Right atrium auricular region (tissue), 2 donors: Measurements from ENCODE around the gene PSENEN. TPM values are rescaled to one million over a fixed set of nuclear protein-coding genes. Genes with fewer than 3 reads are reported as not detected.

Experiments used
- DNase-seq: peaks from one replicate; pipeline ENCODE4 v3.0.0-alpha.2; 2019; ENCODE audit warnings: low spot score
- H3K27ac ChIP-seq, 2 donors: fragments of 200-600 bp; sonication (generic); 1 replicate in 1 of 2; 2 replicates in 1 of 2; pipeline ENCODE4 v1.5.1; 2016 to 2019
- H3K27me3 ChIP-seq, 2 donors: fragments of 200-600 bp; sonication (generic); one replicate each; pipeline versions ENCODE4 v1.5.1 to v1.6.0; 2017 to 2019
- H3K36me3 ChIP-seq: fragments of 200-600 bp; sonication (generic); one replicate; pipeline ENCODE4 v1.5.1; 2016
- H3K4me1 ChIP-seq, 2 donors: fragments of 200-600 bp; sonication (generic); one replicate each; pipeline versions ENCODE4 v1.5.1 to v1.6.0; 2017 to 2019
- H3K4me3 ChIP-seq, 2 donors: fragments of 200-600 bp; sonication (generic); 1 replicate in 1 of 2; 2 replicates in 1 of 2; pipeline ENCODE4 v1.5.1; 2017 to 2019; ENCODE audit warnings: mild to moderate bottlenecking in 1 of 2, moderate library complexity in 1 of 2
- H3K9me3 ChIP-seq, 2 donors: fragments of 200-600 bp; sonication (generic); one replicate each; pipeline ENCODE4 v1.5.1; 2019
- total RNA-seq, 2 donors: library from RNA; depleted of rRNA; stranded (reverse); fragments of >200 nt; gene quantifications; one replicate each; pipeline ENCODE4 v1.1.0, GENCODE V29; 2016
- TF ChIP-seq, protein P1 (sequence below), 2 donors: fragments of 200-600 bp; sonication (generic); IDR thresholded peaks; one replicate each; pipeline ENCODE4 v1.5.1; 2019; ENCODE audit warnings: antibody characterized with exemption in 2 of 2

Gene PSENEN
- total RNA-seq, 2 donors from 2014 or later: 26.1 to 35.0 TPM

DNA sequence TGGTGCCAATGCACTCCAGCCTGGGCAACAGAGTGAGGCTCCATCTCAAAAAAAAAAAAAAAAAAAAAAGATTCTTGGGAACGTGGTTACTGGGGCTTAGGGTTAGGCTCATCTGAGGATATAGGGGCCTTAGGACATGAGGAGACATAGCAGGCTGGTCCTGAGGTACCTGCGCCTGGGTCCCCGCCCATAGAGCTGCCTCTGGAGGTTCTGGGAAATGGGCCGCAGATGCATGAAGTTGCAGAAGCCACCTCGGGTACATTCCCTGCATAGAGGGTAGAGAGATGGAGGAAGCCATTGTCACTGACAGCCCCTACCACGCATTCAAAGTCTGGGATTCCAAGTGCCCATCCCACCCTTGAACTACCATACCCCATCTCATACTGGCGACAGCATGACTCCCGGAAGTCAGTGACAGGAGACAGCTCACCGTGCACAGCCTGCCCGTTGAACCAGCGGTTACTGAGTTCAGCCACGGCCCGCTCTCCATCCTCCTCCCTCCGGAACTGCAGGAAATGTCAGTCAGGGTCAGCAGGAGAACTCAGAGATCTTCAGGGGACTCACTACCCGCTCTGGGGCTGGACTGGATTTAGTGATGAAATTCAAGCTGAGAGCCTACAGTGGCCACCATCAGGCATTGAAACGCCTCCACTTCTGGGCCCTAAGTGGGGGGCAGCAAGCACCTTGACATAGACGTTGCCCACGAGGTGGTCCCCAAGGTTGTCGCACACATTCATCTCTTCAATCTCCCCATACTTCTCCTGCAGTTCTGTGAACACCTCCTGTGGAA lies 1.6 kb upstream of the PSENEN start:
- Histone ChIP-seq H3K36me3 (peaks cover 4% of the 10 kb centered on the region), H3K27ac (no peak overlapping the region), H3K4me3 (peak overlapping the region in 1 of 2 donors; percentile 94), H3K27me3 (no peaks in the 10 kb centered on the region), H3K9me3 (no peaks in the 10 kb centered on the region), H3K4me1 (peaks cover 0 to 50% of the 10 kb centered on the region in 2 donors)
- TF ChIP-seq, protein P1, sequence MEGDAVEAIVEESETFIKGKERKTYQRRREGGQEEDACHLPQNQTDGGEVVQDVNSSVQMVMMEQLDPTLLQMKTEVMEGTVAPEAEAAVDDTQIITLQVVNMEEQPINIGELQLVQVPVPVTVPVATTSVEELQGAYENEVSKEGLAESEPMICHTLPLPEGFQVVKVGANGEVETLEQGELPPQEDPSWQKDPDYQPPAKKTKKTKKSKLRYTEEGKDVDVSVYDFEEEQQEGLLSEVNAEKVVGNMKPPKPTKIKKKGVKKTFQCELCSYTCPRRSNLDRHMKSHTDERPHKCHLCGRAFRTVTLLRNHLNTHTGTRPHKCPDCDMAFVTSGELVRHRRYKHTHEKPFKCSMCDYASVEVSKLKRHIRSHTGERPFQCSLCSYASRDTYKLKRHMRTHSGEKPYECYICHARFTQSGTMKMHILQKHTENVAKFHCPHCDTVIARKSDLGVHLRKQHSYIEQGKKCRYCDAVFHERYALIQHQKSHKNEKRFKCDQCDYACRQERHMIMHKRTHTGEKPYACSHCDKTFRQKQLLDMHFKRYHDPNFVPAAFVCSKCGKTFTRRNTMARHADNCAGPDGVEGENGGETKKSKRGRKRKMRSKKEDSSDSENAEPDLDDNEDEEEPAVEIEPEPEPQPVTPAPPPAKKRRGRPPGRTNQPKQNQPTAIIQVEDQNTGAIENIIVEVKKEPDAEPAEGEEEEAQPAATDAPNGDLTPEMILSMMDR (IDR thresholded peaks at IDR 0.05): no peak
- no peak for DNase-seq

DNA sequence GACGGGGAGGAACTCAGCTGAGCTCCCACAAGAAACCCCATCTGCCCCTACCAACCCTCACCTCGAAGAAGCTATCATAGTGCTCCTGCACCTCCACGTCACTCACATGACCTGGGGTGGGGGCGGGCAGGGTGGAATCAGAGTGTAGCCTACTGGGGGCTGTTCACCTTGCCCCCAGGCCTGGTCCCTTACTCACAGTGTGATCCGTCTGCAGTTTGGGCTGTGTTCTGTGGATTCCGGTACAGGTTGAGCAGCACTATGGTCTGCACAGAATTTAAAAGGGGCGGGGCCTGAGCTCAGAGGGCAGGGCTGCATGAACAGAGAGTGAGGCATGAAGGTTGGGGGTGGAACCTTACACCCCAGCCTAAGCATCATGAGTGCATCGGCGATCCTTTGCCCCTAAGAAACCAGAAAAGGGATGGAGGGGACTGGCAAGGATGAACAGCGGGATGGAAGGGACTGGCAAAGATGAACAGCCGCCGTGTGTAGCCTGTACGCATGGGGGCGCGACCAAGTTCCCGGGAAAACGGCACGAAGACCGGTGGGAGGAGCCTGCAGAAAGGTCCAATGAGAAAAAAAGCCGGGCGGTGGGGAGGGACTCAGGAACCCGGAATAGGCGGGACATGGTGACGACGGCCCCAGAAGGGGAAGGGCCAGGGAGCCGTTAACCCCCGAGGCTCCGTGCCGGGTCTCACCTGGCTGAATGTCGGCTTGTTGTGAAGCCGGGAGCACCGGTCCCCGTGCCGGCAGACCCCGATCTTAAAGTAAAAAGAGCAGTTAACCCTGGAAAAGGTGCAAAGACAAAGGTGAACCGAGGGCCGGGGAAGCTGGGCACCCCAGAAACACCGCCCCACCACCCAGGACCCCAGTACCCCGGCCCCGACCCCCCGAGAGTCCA lies 772 bp upstream of the PSENEN start:
- TF ChIP-seq, protein P1 (IDR thresholded peaks at IDR 0.05): peak in 1 of 2 donors; percentile 69
- Histone ChIP-seq H3K36me3 (no peaks in the 10 kb centered on the region), H3K4me1 (peaks cover 0 to 53% of the 10 kb centered on the region in 2 donors)

DNA sequence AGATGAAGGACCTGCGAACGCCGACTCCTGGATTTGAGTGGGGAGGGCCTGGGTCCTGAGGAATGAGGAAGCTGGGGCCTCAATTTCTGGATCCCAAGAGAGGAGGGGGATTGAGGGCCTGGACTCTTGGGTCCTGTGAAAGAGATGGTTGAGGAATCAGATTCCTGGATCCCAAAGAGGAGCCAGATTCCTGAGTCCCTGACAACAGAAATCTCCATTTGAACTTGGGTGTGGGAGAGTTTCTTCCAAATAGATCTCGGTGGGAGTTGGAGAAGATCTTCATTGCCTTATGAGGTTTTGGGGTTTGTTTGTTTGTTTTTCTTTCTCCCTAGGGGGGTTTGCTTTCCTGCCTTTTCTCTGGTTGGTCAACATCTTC lies 624 bp downstream of the PSENEN start:
- H3K4me1 ChIP-seq: peaks cover 0 to 46% of the 10 kb centered on the region in 2 donors
- H3K27me3 ChIP-seq: no peaks in the 10 kb centered on the region
- H3K9me3 ChIP-seq: no peaks in the 10 kb centered on the region
- TF ChIP-seq, protein P1 (IDR thresholded peaks at IDR 0.05): no peak
- H3K4me3 ChIP-seq: peak overlapping the region; percentile 78 to 94
- peak overlapping the region; percentile 100 for H3K27ac ChIP-seq
- no peaks in the 10 kb centered on the region for H3K36me3 ChIP-seq
- no peak for DNase-seq

More for the DNA sequence above, 772 bp upstream of the PSENEN start:
- Histone ChIP-seq H3K9me3 (no peaks in the 10 kb centered on the region), H3K27me3 (no peaks in the 10 kb centered on the region), H3K4me3 (peak overlapping the region; percentile 78 to 94), H3K27ac (peak overlapping the region; percentile 100)
- peak; percentile 98 for DNase-seq

DNA sequence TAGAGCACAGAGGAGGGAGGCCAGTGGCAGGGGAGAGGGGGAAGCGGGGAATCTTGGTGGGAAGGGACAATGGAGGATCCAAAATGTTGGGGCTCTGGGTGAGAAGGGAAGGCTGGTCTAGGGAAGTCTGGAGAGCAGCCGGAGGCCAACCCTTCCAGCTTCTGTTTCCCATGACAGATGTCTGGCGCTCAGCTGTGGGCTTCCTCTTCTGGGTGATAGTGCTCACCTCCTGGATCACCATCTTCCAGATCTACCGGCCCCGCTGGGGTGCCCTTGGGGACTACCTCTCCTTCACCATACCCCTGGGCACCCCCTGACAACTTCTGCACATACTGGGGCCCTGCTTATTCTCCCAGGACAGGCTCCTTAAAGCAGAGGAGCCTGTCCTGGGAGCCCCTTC lies 1.1 kb downstream of the PSENEN start:
- DNase-seq: no peak

More for the DNA sequence above, 1.1 kb downstream of the PSENEN start:
- Histone ChIP-seq H3K27me3 (no peaks in the 10 kb centered on the region), H3K9me3 (no peaks in the 10 kb centered on the region), H3K27ac (no peak overlapping the region), H3K4me1 (peaks cover 0 to 44% of the 10 kb centered on the region in 2 donors), H3K36me3 (no peaks in the 10 kb centered on the region), H3K4me3 (no peak overlapping the region)
- TF ChIP-seq, protein P1 (IDR thresholded peaks at IDR 0.05): no peak
